Breast epithelium (tissue), 3 donors: ENCODE data around the gene BORCS8.

ENCODE experiments used
- CTCF ChIP-seq, 3 donors: fragments of 450-650 bp; IDR thresholded peaks; one replicate each; pipeline ENCODE4 v1.5.1; 2016 to 2017; ENCODE audit warnings: antibody characterized with exemption in 3 of 3, mild to moderate bottlenecking in 3 of 3, moderate library complexity in 3 of 3
- POLR2A ChIP-seq: fragments of 450-650 bp; IDR thresholded peaks from one replicate; pipeline ENCODE4 v1.6.1; 2016; ENCODE audit warnings: antibody characterized with exemption, mild to moderate bottlenecking, moderate library complexity
- POLR2AphosphoS5 ChIP-seq, 3 donors: sonication (generic); formaldehyde crosslinking; IDR thresholded peaks; one replicate each; pipeline ENCODE4 v1.6.1; 2017; ENCODE audit warnings: antibody characterized with exemption in 3 of 3

GRCh38 chr19:19133985-19134384 is 58.0 kb downstream of the BORCS8 start:
- TF ChIP-seq CTCF (IDR thresholded peaks at IDR 0.05) (no peak), POLR2A (no peak), POLR2AphosphoS5 (IDR thresholded peaks at IDR 0.05) (no peak)
